ENCODE results near the gene YTHDC2.

DNA sequence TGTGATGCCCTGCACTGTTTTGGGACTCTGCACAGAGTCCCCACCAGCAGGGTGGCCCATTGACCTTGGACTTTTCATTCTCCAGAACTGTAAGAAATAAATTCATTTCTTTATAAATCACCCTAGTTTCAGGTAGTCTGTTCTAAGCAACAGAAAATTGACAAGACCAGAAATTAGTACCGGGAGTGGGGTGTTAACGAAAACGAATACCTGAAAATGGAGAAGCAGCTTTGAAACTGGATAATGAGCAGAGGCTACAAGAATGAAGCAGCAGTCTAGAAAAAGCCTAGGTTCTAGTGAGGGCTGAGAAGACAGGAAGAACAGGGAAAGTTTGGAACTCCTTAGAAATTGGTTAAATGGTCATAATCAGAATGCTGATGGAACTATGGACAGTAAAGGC lies 23.2 kb upstream of the YTHDC2 start:
- no peak for TF ChIP-seq EZH2phosphoT487 (IDR thresholded peaks at IDR 0.05; ENCODE audit: insufficient read depth, low read depth)
- TF ChIP-seq EZH2 (IDR thresholded peaks at IDR 0.05; ENCODE audit: insufficient read depth, poor library complexity, severe bottlenecking), result no peak

Measured in GM23248 (cell line).